ENCODE results near the gene AUP1.

- TF ChIP-seq CTCF (IDR thresholded peaks at IDR 0.05) (no peak), POLR2A (IDR thresholded peaks at IDR 0.05) (no peak)
These were observed 40.6 kb downstream of the AUP1 start for GRCh38 chr2:74488643-74489481.

Measured in transverse colon (tissue), 3 donors.